Mucosa of stomach (tissue), 1 donor: ENCODE results near the gene C19orf47.
"Not testable (repeated sequence)": the region's sequence is repeated elsewhere in the genome, so short reads cannot be mapped to it uniquely, and the experiment has no call there.

ENCODE experiments used
- H3K27me3 ChIP-seq: one replicate; pipeline ENCODE4 v1.7.0; 2013; ENCODE audit warnings: mild to moderate bottlenecking, low read length; ENCODE audit not compliant: control insufficient read depth, insufficient read depth
- H3K36me3 ChIP-seq: one replicate; pipeline ENCODE4 v1.7.0; 2013; ENCODE audit warnings: low read length; ENCODE audit not compliant: control insufficient read depth, insufficient read depth
- H3K4me1 ChIP-seq: one replicate; pipeline ENCODE4 v1.7.0; 2013; ENCODE audit warnings: mild to moderate bottlenecking, low read length; ENCODE audit not compliant: control insufficient read depth, insufficient read depth
- H3K4me3 ChIP-seq: one replicate; pipeline ENCODE4 v1.7.0; 2013; ENCODE audit warnings: low read length
- H3K9ac ChIP-seq: one replicate; pipeline ENCODE4 v1.7.0; 2013; ENCODE audit warnings: mild to moderate bottlenecking, low read length, moderate library complexity
- H3K9me3 ChIP-seq: one replicate; pipeline ENCODE4 v1.7.0; 2013; ENCODE audit warnings: mild to moderate bottlenecking, low read length, moderate library complexity; ENCODE audit not compliant: control insufficient read depth
- donor health status: Pancreatic carcinoma.

C19orf47 gene

DNA sequence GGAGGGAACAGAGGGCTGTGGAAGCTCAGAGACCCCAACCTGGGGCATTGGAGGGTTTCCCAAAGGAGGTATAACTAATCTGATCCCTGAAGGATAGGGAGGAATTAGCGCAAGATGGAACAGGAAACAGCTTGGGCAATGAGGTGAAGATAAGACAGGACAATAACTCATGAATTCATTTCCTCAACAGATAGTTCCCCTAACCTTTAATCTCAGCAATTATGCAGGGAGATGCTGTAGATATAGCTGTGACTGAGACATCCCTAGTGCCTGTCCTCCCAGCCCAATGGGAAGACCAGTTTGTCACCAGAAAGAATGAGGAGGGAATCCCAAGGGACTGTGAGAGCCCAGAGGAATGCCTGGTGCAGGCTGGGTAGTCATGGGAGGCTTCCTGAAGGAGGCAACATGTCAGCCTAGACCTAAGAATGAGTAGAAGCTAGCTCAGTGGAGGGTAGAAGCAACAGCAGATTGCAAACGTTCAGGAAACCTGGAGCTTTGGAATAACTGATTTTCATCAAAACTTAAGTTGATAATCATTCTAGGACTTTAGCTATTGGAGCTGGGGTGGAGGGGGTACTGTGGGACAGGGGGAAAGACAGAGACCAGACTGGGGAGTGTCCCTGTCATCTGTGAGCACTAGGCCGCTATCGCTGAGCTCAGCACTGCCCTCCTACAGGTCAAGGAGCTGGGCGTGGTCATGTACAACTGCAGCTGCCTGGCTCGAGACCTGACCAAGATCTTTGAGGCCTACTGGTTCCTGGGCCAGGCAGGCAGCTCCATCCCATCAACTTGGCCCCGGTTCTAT is 23.0 kb upstream of the C19orf47 start:
- no peak overlapping the region for H3K9ac ChIP-seq
- no peaks in the 10 kb centered on the region for H3K4me1 ChIP-seq
- H3K4me3 ChIP-seq = no peak overlapping the region
- H3K9me3 ChIP-seq = no peaks in the 10 kb centered on the region
- H3K36me3 ChIP-seq = peaks cover 11% of the 10 kb centered on the region
- H3K27me3 ChIP-seq = no peaks in the 10 kb centered on the region

DNA sequence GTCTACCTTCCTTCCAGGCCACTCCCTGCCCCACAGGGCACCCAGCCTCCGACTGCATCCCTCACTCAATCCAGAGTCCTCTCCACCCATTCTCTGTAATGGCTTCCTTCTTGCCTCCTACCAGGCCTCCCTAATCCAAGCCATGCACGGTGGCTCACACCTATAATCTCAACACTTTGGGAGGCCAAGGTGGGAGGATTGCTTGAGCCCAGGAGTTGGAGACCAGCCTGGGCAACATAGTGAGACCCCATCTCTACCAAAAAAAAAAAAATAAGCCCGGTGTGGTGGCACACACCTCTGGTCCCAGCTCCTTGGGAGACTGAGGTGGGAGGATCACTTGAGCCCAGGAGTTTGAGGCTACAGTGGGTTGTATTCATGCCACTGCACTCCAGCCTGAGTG is 22.1 kb upstream of the C19orf47 start:
- H3K36me3 ChIP-seq = peaks cover 11% of the 10 kb centered on the region
- H3K27me3 ChIP-seq, H3K9ac ChIP-seq, H3K9me3 ChIP-seq, H3K4me1 ChIP-seq, H3K4me3 ChIP-seq: not testable (repeated sequence)

DNA sequence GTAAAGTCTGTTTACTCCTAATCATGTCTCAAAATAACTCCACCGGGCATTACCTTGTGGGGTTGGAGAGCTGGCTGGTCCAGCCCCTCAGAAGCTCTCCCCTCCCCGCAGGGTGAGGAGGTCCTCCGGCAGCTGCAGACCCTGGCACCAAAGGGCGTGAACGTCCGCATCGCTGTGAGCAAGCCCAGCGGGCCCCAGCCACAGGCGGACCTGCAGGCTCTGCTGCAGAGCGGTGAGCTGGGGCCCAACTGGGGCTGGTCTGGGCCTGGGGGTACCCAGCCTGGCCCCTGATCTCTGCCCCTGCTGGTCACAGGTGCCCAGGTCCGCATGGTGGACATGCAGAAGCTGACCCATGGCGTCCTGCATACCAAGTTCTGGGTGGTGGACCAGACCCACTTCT is 21.6 kb upstream of the C19orf47 start:
- H3K4me3 ChIP-seq = no peak overlapping the region
- no peaks in the 10 kb centered on the region for H3K27me3 ChIP-seq
- H3K9me3 ChIP-seq = no peaks in the 10 kb centered on the region
- H3K4me1 ChIP-seq = peaks cover 10% of the 10 kb centered on the region
- no peak overlapping the region for H3K9ac ChIP-seq
- peaks cover 11% of the 10 kb centered on the region for H3K36me3 ChIP-seq

DNA sequence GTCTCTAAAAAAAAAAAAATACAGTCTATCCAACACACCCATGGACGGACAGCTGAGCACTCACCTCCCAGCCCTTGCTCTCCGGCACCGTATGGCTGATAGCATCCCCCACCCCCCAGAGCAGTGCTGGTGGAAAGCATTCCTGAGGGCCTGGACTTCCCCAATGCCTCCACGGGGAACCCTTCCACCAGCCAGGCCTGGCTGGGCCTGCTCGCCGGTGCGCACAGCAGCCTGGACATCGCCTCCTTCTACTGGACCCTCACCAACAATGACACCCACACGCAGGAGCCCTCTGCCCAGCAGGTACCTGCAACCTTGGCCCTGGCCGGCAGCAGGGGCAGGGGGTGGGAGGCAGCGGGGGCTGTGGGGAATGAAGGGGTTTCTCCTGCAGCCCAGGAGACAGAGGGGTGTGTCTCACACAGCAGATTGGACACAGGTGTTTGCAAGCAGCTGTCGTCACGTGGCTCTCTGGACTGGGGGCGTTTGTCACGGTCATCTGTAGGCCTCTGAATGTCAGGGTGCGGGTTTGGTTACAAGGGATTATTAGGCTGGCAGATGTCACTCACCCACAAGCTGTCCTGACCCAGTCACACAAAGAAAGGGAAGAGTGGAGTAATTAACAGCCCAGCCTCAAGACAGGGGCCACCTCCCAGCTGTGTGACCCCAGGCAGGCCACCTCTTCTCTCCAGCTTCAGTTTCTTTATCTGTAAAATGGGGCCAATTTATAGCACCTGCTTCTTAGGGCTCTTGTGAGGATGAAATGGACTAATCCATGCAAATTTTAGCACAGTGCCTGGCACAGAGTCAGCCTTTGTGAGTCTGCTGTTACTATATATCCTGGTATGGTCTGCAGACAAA is 19.6 kb upstream of the C19orf47 start:
- Histone ChIP-seq H3K9ac (no peak overlapping the region), H3K27me3 (no peaks in the 10 kb centered on the region), H3K4me3 (no peak overlapping the region), H3K4me1 (peaks cover 10% of the 10 kb centered on the region), H3K9me3 (no peaks in the 10 kb centered on the region), H3K36me3 (peaks cover 5% of the 10 kb centered on the region)

DNA sequence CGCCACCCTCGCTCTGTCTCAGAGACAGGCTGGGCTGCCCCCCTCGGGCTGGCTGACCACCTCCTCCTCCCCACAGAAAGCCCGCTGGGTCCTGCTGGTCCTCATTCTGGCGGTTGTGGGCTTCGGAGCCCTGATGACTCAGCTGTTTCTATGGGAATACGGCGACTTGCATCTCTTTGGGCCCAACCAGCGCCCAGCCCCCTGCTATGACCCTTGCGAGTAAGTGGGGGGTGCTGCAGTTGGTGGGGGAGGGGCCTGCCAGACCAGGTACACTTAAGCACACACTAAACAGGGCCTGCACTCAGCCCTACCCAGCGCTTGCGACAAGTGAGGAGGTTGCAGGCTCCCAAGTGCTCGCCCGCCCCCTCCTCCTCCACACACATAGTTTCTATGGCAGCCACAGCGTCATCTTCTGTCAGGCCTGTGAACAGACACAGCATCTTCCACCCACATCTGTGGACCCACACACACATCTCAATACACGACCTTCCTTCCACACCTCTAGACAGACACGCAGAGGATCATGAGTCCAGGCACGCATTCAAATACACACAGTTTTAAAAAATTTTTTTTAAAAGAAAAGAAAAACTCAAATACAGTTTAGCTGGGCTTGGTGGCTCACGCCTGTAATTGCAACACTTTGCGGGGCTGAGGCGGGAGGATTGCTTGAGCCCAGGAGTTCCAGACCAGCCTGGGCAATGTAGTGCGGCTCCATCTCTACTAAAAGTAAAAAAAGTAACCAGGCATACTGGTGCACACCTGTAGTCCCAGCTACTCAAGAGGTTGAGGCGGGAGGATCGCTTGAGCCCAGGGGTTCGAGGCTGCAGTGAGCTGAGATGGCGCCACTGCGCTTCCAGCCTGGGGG is 18.7 kb upstream of the C19orf47 start:
- no peak overlapping the region for H3K4me3 ChIP-seq

DNA sequence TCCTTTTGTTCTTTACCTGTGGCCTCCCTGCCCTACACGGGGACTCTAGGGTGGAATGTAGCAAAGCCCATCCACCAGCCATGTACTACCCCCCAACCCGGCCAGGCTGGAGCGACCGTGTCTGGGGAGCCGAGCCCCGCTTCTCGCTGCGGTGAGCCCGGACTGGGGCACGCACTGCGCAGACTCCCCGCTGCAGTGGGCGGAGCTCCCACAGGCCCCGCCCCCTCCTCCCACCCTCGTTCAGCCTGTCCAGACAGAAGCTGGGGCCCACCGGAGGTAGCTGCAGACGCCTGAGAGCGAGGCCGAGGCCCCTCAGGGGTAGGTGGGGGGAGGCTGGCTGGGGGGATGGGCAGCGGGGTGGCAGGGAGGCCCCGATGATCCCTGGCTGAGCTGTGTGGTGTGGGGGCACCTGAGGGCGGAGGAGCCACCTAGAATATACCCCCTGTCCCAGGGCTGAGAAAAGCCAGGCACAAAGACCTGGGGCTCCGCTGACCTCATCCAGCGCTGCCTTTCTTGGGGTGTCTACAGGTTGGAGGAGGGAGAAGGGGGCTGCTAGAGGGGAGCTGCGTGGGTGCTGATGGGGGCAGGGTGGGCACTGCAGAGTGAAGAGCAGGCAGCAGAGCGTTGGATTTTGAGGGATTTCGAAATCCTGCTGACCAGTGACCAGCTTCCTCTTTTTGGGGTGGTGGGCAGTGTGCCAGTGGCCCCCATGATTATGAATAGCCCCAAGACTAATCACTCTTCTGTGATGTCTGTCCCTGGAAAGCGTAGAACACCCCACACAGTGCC is 17.6 kb upstream of the C19orf47 start:
- Histone ChIP-seq H3K36me3 (no peaks in the 10 kb centered on the region), H3K4me3 (no peak overlapping the region), H3K27me3 (no peaks in the 10 kb centered on the region), H3K4me1 (peaks cover 10% of the 10 kb centered on the region), H3K9me3 (no peaks in the 10 kb centered on the region), H3K9ac (peak overlapping the region; percentile 39)

More for the DNA sequence above, 18.7 kb upstream of the C19orf47 start:
- Histone ChIP-seq H3K9ac (no peak overlapping the region), H3K4me1 (peaks cover 10% of the 10 kb centered on the region), H3K9me3 (no peaks in the 10 kb centered on the region), H3K27me3 (no peaks in the 10 kb centered on the region), H3K36me3 (peaks cover 4% of the 10 kb centered on the region)

DNA sequence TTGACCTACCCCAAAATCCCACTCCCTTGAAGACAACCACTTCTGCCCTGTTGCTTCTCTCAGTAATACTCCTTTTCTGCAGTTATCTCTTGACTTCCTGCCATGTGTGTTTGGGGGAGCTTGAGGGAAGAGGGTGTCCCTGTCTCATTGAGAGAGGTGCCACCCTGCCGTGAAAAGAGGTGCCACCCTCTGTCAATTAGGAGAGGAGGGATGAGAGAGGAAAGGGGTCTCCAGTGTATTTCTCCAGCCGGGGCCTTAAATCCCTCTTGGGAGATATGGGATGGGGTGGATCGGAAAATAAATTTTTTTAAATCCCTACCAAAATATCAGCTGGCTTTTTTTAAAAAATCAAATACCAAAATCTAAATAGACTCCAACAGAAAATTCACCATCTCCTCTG is 16.8 kb upstream of the C19orf47 start:
- Histone ChIP-seq H3K9ac (no peak overlapping the region), H3K9me3 (no peaks in the 10 kb centered on the region), H3K4me3 (no peak overlapping the region), H3K4me1 (peaks cover 10% of the 10 kb centered on the region), H3K27me3 (no peaks in the 10 kb centered on the region), H3K36me3 (no peaks in the 10 kb centered on the region)

DNA sequence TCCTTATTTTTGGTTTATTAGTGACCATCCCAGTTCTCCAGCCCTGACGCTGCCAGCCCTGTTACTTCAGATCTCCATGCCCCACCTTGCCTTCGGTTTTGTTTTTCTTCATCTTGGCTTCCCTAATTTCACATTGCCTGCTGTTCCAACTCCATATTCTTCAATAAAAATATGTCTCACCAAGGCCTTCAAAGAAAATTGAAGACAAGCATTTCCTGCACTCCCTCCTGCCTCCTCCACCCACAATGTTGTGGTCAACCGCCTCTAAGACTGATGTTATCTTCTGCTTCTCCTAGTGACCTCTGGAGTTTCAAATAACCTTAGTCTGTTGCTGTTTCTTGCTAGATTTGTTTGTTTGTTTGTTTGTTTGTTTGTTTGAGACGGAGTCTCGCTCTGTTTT is 14.9 kb upstream of the C19orf47 start:
- peaks cover 10% of the 10 kb centered on the region for H3K4me1 ChIP-seq
- H3K9me3 ChIP-seq = no peaks in the 10 kb centered on the region
- no peak overlapping the region for H3K9ac ChIP-seq
- H3K4me3 ChIP-seq = no peak overlapping the region
- H3K27me3 ChIP-seq = no peaks in the 10 kb centered on the region
- H3K36me3 ChIP-seq = no peaks in the 10 kb centered on the region

DNA sequence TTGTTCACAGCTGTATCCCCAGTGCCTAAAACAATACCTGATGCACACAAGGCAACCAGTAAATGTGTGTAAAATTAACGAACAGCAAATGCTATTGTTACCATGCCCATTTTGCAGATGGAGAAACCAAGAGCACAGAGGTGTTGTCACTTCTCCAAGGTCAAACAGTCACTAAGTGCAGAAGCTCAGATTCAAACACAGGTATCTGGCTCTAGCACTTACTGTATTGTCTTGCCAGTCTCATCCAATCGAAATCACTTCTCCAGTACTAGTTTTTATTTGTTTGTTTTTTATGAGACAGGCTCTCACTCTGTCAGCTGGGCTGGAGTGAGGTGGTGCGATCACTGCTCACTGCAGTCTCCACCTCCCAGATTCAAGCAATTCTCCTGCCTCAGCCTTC is 14.0 kb upstream of the C19orf47 start:
- Histone ChIP-seq H3K27me3 (no peaks in the 10 kb centered on the region), H3K9ac (no peak overlapping the region), H3K4me1 (peaks cover 10% of the 10 kb centered on the region), H3K4me3 (no peak overlapping the region), H3K9me3 (no peaks in the 10 kb centered on the region), H3K36me3 (no peaks in the 10 kb centered on the region)

DNA sequence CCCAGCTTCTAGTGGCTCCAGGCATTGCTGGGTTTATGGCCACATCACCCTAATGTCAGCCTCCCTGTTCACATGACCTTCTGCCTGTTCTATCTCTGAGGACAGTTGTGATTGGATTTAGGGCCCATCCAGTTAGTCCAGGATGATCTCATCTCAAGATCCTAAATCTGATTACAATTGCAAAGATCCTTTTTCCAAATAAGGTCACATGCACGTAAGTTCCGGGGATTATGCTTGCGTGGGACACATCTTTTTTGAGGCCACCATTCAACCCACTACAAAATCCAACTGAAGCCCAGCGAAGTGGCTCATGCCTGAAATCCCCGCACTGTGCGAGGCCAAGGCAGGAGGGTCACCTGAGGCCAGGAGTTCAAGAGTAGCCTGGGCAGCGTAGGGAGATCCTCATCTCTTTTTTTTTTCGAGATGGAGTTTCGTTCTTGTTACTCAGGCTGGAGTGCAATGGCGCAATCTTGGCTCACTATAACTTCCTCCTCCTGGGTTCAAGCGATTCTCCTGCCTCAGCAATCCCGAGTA is 12.6 kb upstream of the C19orf47 start:
- no peak overlapping the region for H3K9ac ChIP-seq
- H3K4me3 ChIP-seq = no peak overlapping the region
- H3K36me3 ChIP-seq = no peaks in the 10 kb centered on the region
- no peaks in the 10 kb centered on the region for H3K9me3 ChIP-seq
- peaks cover 6% of the 10 kb centered on the region for H3K4me1 ChIP-seq
- no peaks in the 10 kb centered on the region for H3K27me3 ChIP-seq
